Osteoblast (primary cell): ENCODE results near the gene UROD. TPM values are rescaled to one million over a fixed set of nuclear protein-coding genes. Genes with fewer than 3 reads are reported as not detected.
"Not testable (repeated sequence)": the region's sequence is repeated elsewhere in the genome, so short reads cannot be mapped to it uniquely, and the experiment has no call there.

Experiments
- DNase-seq: peaks from one replicate; pipeline ENCODE4 v3.0.0; 2011; ENCODE audit warnings: low spot score, mixed read lengths; ENCODE audit not compliant: insufficient read length; ENCODE audit errors: missing footprints
- H2AFZ ChIP-seq: 2 replicates; pipeline ENCODE4 v1.6.0; 2011; ENCODE audit warnings: mild to moderate bottlenecking, low read length
- H3K27ac ChIP-seq: 2 replicates; pipeline ENCODE4 v1.5.1; 2011; ENCODE audit warnings: mild to moderate bottlenecking, low read depth, low read length, moderate library complexity
- H3K27me3 ChIP-seq: 2 replicates; pipeline ENCODE4 v1.6.0; 2012; ENCODE audit warnings: mild to moderate bottlenecking, control low read depth, inconsistent platforms, low read length, moderate library complexity; ENCODE audit not compliant: insufficient read depth
- H3K36me3 ChIP-seq: 2 replicates; pipeline ENCODE4 v1.5.1; 2011; ENCODE audit warnings: mild to moderate bottlenecking, low read length, control low read depth, moderate library complexity; ENCODE audit not compliant: insufficient read depth
- H3K4me1 ChIP-seq: 2 replicates; pipeline ENCODE4 v1.5.1; 2011; ENCODE audit warnings: mild to moderate bottlenecking, low read length, control low read depth, moderate library complexity; ENCODE audit not compliant: insufficient read depth
- H3K4me2 ChIP-seq: 2 replicates; pipeline ENCODE4 v1.6.0; 2011; ENCODE audit warnings: mild to moderate bottlenecking, low read length; ENCODE audit not compliant: insufficient read depth
- H3K4me3 ChIP-seq: fragments of 200-600 bp; sonication (generic); 3 replicates; pipeline ENCODE4 v1.5.1; 2012; ENCODE audit warnings: mild to moderate bottlenecking, low read length, inconsistent platforms; ENCODE audit not compliant: insufficient read depth
- H3K79me2 ChIP-seq: 2 replicates; pipeline ENCODE4 v1.6.0; 2012; ENCODE audit warnings: mild to moderate bottlenecking, low read length, control low read depth, inconsistent platforms; ENCODE audit not compliant: insufficient read depth
- H3K9me3 ChIP-seq: 2 replicates; pipeline ENCODE4 v1.5.1; 2011; ENCODE audit warnings: low read depth, low read length, control low read depth
- H4K20me1 ChIP-seq: 2 replicates; pipeline ENCODE4 v1.6.0; 2012; ENCODE audit warnings: mild to moderate bottlenecking, low read length, control low read depth; ENCODE audit not compliant: insufficient read depth
- CTCF ChIP-seq: IDR thresholded peaks from 2 replicates; pipeline ENCODE4 v1.5.1; 2011; ENCODE audit warnings: mild to moderate bottlenecking, low read depth, low read length, moderate library complexity; ENCODE audit errors: extremely low read depth
- total RNA-seq: library from RNA; depleted of rRNA; stranded (reverse); fragments of >200 nt; gene quantifications from 2 replicates; pipeline ENCODE4 v1.2.3, GENCODE V29; 2012

Gene UROD
- total RNA-seq, 1 donor: 123 TPM

GRCh38 chr1:45001011-45001481 is 11.0 kb upstream of the UROD start:
- Histone ChIP-seq H3K36me3 (peaks cover 37% of the 10 kb centered on the region), H3K4me1 (no peaks in the 10 kb centered on the region), H2AFZ (no peak overlapping the region), H3K27ac (no peak overlapping the region), H3K4me3 (no peak overlapping the region), H3K4me2 (no peak overlapping the region), H3K79me2 (no peaks in the 10 kb centered on the region), H4K20me1 (no peaks in the 10 kb centered on the region), H3K9me3 (no peaks in the 10 kb centered on the region), H3K27me3 (no peaks in the 10 kb centered on the region)
- no peak for TF ChIP-seq CTCF
- DNase-seq: peak; percentile 66

GRCh38 chr1:45001576-45001975 is 10.5 kb upstream of the UROD start:
- not testable (repeated sequence) for H3K4me2 ChIP-seq, DNase-seq, H3K4me1 ChIP-seq, H3K9me3 ChIP-seq, H3K4me3 ChIP-seq, H2AFZ ChIP-seq, H4K20me1 ChIP-seq, H3K27me3 ChIP-seq, H3K79me2 ChIP-seq, H3K27ac ChIP-seq
- peaks cover 40% of the 10 kb centered on the region for H3K36me3 ChIP-seq

- Histone ChIP-seq H3K36me3 (peaks cover 53% of the 10 kb centered on the region), H3K27me3 (no peaks in the 10 kb centered on the region), H3K79me2 (no peaks in the 10 kb centered on the region), H4K20me1 (no peaks in the 10 kb centered on the region), H3K9me3 (no peaks in the 10 kb centered on the region), H3K4me1 (no peaks in the 10 kb centered on the region), H3K4me3 (no peak overlapping the region), H3K4me2 (no peak overlapping the region), H2AFZ (no peak overlapping the region), H3K27ac (no peak overlapping the region)
- DNase-seq: peak; percentile 61
- TF ChIP-seq CTCF: no peak
These were observed 9.1 kb upstream of the UROD start for GRCh38 chr1:45002650-45003645.

- H4K20me1 ChIP-seq: no peaks in the 10 kb centered on the region
- no peak overlapping the region for H3K4me2 ChIP-seq
- H3K27ac ChIP-seq: no peak overlapping the region
- no peaks in the 10 kb centered on the region for H3K4me1 ChIP-seq
- peak; percentile 74 for DNase-seq
- H3K9me3 ChIP-seq: no peaks in the 10 kb centered on the region
- no peaks in the 10 kb centered on the region for H3K27me3 ChIP-seq
- no peak overlapping the region for H3K4me3 ChIP-seq
- no peak overlapping the region for H2AFZ ChIP-seq
- no peaks in the 10 kb centered on the region for H3K79me2 ChIP-seq
- peaks cover 61% of the 10 kb centered on the region for H3K36me3 ChIP-seq
- no peak for TF ChIP-seq CTCF
These were observed 8.3 kb upstream of the UROD start for GRCh38 chr1:45003741-45004140.
